Gastroesophageal sphincter (tissue), 3 donors: ENCODE data around the gene PTCD1.

Experiments used
- CTCF ChIP-seq, 4 experiments: fragments of 200-600 bp in 2 of 4; fragments of 450-650 bp in 2 of 4; sonication (generic) in 1 of 4; IDR thresholded peaks; one replicate each; pipeline ENCODE4 v1.5.1; 2017 to 2019; ENCODE audit warnings: antibody characterized with exemption in 4 of 4, mild to moderate bottlenecking in 2 of 4, moderate library complexity in 2 of 4
- POLR2A ChIP-seq, 2 donors: fragments of 450-650 bp; IDR thresholded peaks; one replicate each; pipeline ENCODE4 v1.6.1; 2017; ENCODE audit warnings: antibody characterized with exemption in 2 of 2, mild to moderate bottlenecking in 2 of 2, moderate library complexity in 1 of 2

- no peak for TF ChIP-seq CTCF (IDR thresholded peaks at IDR 0.05)
- TF ChIP-seq POLR2A (IDR thresholded peaks at IDR 0.05) = no peak
Observed at GRCh38 chr7:99369767-99370391, 68.7 kb downstream of the PTCD1 start.
